ENCODE measurements around the gene PPFIBP2. TPM values are rescaled to one million over a fixed set of nuclear protein-coding genes. Genes with fewer than 3 reads are reported as not detected.
"Not testable (repeated sequence)": the region's sequence is repeated elsewhere in the genome, so short reads cannot be mapped to it uniquely, and the experiment has no call there.

Gene PPFIBP2
- total RNA-seq, 2 experiments from 2014 or later, result 5.7 to 7.2 TPM

- POLR2A ChIA-PET, result no interaction called here
- CTCF ChIA-PET, result no interaction called here
These were observed 133.1 kb downstream of the PPFIBP2 start for GRCh38 chr11:7646866-7647265.

GRCh38 chr11:7648264-7648663 is 134.5 kb downstream of the PPFIBP2 start:
- ChIA-PET POLR2A (no interaction called here), CTCF (interaction anchor here (1.2 kb wide), 1 partner anchor 17 kb away, joined by 3 read pairs; no protein-coding TSS in a partner anchor)

DNA sequence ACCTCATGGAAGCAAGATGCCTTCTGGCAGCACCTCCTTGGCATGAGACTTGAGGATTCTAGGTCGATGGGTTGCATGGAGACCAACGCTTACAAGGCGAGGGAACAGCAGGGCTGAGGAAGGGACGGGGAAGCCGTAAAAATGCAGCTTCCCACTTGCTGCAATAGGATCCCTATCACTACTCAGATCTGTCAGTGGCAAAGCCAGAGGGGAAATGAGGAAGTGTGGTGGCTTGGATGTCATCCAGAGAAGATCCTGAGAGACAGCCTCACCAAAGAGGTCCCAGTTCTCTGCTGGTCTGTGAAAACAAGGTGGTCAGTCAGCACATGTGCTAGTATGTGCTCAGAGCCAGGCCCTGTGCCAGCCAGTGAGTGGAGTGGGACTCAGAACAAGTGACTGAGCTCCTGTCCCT is 137.3 kb downstream of the PPFIBP2 start:
- CTCF ChIA-PET, result no interaction called here
- POLR2A ChIA-PET, result no interaction called here

- ChIA-PET POLR2A (no interaction called here), CTCF (no interaction called here)
These were observed 137.9 kb downstream of the PPFIBP2 start for GRCh38 chr11:7651700-7652099.

GRCh38 chr11:7654195-7654705 is 140.5 kb downstream of the PPFIBP2 start:
- ChIA-PET CTCF (no interaction called here), POLR2A (no interaction called here)

- CTCF ChIA-PET, result no interaction called here
- POLR2A ChIA-PET, result no interaction called here
These were observed 141.7 kb downstream of the PPFIBP2 start for GRCh38 chr11:7655253-7656217.

DNA sequence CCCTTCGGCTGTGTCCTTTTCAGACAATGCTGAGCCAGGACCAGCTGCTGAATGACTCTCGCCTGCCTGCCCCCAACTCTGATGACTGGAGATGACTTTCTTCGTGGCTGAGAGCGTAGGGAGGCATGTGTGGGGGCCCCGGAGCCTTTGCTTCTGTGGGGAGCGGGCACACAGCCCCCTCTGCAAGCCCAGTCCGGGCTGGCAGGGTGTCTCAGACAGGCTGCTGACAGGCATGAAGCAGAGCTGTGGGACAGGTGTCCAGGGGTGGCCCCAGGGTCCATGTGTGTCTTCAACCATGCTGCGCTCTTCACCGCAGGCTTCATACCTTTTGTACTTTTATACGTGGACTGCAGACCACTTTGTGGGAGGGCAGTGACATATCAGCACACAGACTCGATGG is 142.9 kb downstream of the PPFIBP2 start:
- ChIA-PET POLR2A (no interaction called here), CTCF (interaction anchor here (0.8 to 1.2 kb wide), 2 partner anchors 38 to 143 kb away, joined by 3 to 6 read pairs; partner anchors contain the start of gene PPFIBP2)

DNA sequence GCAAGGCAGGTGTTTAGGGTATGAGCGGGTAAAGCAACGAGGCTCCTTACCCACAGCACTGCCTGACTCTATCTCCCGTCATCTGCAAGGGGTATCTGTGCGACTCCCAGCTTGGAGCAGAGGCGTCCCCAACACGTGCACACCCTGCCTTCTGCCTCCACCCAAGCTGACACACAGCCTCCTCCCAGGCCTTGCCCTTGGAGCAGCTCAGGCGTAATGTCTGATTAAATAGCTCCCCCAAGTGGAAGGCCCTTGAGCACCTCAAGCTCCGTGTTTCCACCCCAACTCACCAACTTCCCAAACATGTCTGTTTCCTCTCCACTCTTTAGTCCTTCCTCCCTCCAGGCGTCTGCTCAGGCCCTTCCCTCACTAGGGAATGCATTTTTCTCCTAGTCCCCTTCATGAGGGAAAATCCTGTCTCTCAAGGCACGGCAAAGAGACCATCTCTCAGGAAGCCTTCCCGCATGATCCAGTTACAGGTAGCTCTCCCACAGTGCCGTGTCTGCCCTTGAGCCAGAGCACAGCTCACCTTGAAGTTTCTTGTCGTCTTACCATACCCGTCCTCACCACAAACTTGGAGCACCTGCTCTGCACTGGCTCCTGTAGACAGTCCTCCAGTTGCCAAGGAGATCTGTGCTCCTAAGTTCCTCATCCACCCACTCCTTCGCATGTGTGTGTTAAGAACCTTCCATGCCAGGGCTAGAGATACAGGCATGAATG is 143.7 kb downstream of the PPFIBP2 start:
- CTCF ChIA-PET, result interaction anchor here (0.8 to 1.2 kb wide), 3 partner anchors 37 to 144 kb away, joined by 3 to 6 read pairs (median 3); partner anchors contain the start of gene PPFIBP2
- POLR2A ChIA-PET, result no interaction called here

DNA sequence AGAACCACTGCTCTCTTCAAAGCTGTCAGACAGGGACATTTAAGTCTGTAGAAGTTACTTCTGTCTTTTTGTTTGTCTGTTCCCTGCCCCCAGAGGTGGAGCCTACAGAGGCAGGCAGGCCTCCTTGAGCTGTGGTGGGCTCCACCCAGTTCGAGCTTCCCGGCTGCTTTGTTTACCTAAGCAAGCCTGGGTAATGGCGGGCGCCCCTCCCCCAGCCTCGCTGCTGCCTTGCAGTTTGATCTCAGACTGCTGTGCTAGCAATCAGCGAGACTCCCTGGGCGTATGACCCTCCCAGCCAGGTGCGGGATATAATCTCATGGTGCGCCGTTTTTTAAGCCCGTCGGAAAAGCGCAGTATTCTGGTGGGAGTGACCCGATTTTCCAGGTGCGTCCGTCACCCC is 149.7 kb downstream of the PPFIBP2 start:
- POLR2A ChIA-PET, CTCF ChIA-PET: not testable (repeated sequence)

GRCh38 chr11:7664867-7665266 is 151.1 kb downstream of the PPFIBP2 start:
- ChIA-PET POLR2A (no interaction called here), CTCF (interaction anchor here (0.7 to 1.6 kb wide), 4 partner anchors 144 to 223 kb away, joined by 3 to 5 read pairs (median 4); no protein-coding TSS in a partner anchor)

- POLR2A ChIA-PET, result no interaction called here
- CTCF ChIA-PET, result interaction anchor here (0.7 to 1.6 kb wide), 8 partner anchors 17 to 224 kb away, joined by 3 to 5 read pairs (median 4); no protein-coding TSS in a partner anchor
These were observed 151.9 kb downstream of the PPFIBP2 start for GRCh38 chr11:7665473-7666291.

DNA sequence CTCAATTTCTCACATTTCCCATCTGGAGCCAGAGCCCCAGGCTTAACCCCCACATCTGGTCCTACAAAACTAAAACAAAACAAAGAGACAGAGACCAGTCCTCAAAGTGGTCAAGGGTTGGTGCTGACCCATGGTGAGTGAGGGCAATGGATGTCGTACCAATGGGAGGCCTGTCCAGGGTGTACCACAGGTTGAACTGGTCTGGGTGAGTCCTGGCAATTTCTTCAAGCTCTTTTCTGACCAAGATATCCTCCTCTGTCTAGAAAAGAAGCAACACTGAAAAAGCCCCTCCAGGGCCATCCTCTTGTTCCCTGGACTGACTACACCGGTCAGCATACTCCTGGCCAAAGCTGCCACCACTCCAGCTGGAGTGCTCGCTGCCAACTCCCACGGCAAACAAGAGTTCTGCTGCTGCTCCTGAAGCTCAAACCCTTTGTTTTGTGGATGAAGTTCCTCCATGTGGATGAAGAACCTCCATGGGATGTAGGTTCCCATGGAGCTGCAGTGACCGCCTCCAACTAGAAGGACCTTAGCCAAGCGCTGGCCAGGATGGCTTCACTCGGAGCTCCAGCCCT is 152.6 kb downstream of the PPFIBP2 start:
- POLR2A ChIA-PET, result no interaction called here
- CTCF ChIA-PET, result interaction anchor here (0.6 to 1.6 kb wide), 6 partner anchors 17 to 154 kb away, joined by 3 to 4 read pairs (median 4); no protein-coding TSS in a partner anchor

DNA sequence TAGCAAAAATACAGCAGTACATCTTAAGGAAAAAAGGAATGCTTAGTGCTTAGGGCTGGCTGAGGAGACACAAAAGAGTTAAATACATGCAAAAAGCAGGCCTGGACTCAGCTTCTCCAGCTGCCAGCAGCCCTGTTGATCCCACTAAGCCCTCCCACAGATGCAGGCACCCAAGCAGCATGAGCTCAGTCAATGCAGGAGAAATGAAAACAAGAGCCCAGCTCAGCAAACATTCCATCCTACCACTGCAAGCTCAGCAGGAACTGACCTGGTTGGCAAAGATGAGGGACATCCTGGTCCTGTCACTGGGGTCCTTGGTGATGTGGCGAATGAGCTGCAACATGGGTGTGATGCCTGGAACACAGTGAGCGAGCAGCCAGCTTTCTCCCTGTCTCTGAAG is 153.7 kb downstream of the PPFIBP2 start:
- CTCF ChIA-PET, result interaction anchor here (0.5 to 1.2 kb wide), 2 partner anchors 20 to 154 kb away, joined by 3 to 5 read pairs; no protein-coding TSS in a partner anchor

GRCh38 chr11:7668464-7668863 is 154.7 kb downstream of the PPFIBP2 start:
- ChIA-PET POLR2A (no interaction called here), CTCF (no interaction called here)

More for the DNA sequence above, 153.7 kb downstream of the PPFIBP2 start:
- POLR2A ChIA-PET, result no interaction called here

- CTCF ChIA-PET, result no interaction called here
- POLR2A ChIA-PET, result no interaction called here
These were observed 155.1 kb downstream of the PPFIBP2 start for GRCh38 chr11:7668911-7669310.

DNA sequence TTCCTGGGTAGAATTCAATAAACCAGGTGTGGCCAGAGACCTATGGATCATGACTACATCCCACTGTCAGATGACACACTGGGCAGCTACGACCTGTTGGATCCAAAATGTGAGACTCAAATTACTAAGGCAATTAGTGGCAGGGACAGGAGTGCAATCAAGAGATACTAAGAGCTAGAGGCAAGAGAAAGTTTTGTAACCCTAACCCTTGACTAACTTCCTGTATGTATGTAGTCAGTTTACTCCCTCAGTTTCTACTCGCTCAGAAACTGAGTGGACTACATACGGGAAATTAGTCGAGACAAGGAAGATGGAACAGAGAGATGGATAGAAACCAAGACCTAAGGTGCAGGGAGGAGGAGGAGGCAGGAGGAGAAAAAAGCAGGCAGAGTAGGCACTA is 156.8 kb downstream of the PPFIBP2 start:
- CTCF ChIA-PET, result no interaction called here

GRCh38 chr11:7671347-7672215 is 157.8 kb downstream of the PPFIBP2 start:
- CTCF ChIA-PET, result no interaction called here
- POLR2A ChIA-PET, result interaction anchor here (0.6 kb wide), 1 partner anchor 230 kb away, joined by 5 read pairs; no protein-coding TSS in a partner anchor

More for the DNA sequence above, 156.8 kb downstream of the PPFIBP2 start:
- POLR2A ChIA-PET, result no interaction called here

Data from activated CD8-positive, alpha-beta memory T cell treated with anti-CD3 and anti-CD28 coated beads for 36 hours (primary cell).